DMS53 treated with DMSO at 0.1 percent for 48 hours (cell line): ENCODE measurements around the gene CRYBA1.
A peak's percentile ranks its signal among the peaks of the same experiment; 100 is the strongest.
"Not testable (repeated sequence)": the region's sequence is repeated elsewhere in the genome, so short reads cannot be mapped to it uniquely, and the experiment has no call there.

Experiments used
- DNase-seq: peaks from one replicate; lab custom pipeline; 2025; ENCODE audit not compliant: unreplicated experiment; lab: John Stamatoyannopoulos, UW

Gene CRYBA1

GRCh38 chr17:29237476-29238132, 9.1 kb upstream of the CRYBA1 start:
- DNase-seq = no peak

- no peak for DNase-seq
These were observed 8.4 kb upstream of the CRYBA1 start for GRCh38 chr17:29238133-29238850.

GRCh38 chr17:29240477-29240876, 6.2 kb upstream of the CRYBA1 start:
- DNase-seq = no peak

GRCh38 chr17:29240968-29241963, 5.4 kb upstream of the CRYBA1 start:
- peak; percentile 9 for DNase-seq

GRCh38 chr17:29242051-29242450, 4.6 kb upstream of the CRYBA1 start:
- no peak for DNase-seq

GRCh38 chr17:29242790-29243189, 3.9 kb upstream of the CRYBA1 start:
- no peak for DNase-seq

GRCh38 chr17:29243792-29244191, 2.9 kb upstream of the CRYBA1 start:
- DNase-seq = no peak

- no peak for DNase-seq
These were observed 1.3 kb upstream of the CRYBA1 start for GRCh38 chr17:29245401-29245800.

GRCh38 chr17:29247219-29247618, 560 bp downstream of the CRYBA1 start:
- no peak for DNase-seq

GRCh38 chr17:29248845-29249244, 2.2 kb downstream of the CRYBA1 start:
- DNase-seq = no peak

GRCh38 chr17:29250666-29251065, 4.0 kb downstream of the CRYBA1 start:
- DNase-seq = no peak

- no peak for DNase-seq
These were observed 4.5 kb downstream of the CRYBA1 start for GRCh38 chr17:29251184-29251583.

GRCh38 chr17:29252101-29252791, 5.6 kb downstream of the CRYBA1 start:
- DNase-seq = no peak

GRCh38 chr17:29253037-29253436, 6.4 kb downstream of the CRYBA1 start:
- no peak for DNase-seq

GRCh38 chr17:29255926-29256522, 9.4 kb downstream of the CRYBA1 start:
- DNase-seq = no peak

- DNase-seq = no peak
These were observed 10.2 kb downstream of the CRYBA1 start for GRCh38 chr17:29256735-29257466.

GRCh38 chr17:29257756-29258155, 11.1 kb downstream of the CRYBA1 start:
- no peak for DNase-seq

- no peak for DNase-seq
These were observed 17.3 kb downstream of the CRYBA1 start for GRCh38 chr17:29263916-29264315.

- DNase-seq = not testable (repeated sequence)
These were observed 25.3 kb downstream of the CRYBA1 start for GRCh38 chr17:29271980-29272379.

GRCh38 chr17:29273924-29274323, 27.3 kb downstream of the CRYBA1 start:
- DNase-seq = no peak
